Psoas muscle (tissue), 8 donors: ENCODE results near the gene BNIP3. TPM values are rescaled to one million over a fixed set of nuclear protein-coding genes. Genes with fewer than 3 reads are reported as not detected.
A peak's percentile ranks its signal among the peaks of the same experiment; 100 is the strongest.

Experiments
- ATAC-seq, 4 donors: fragments of 200-7000 bp; cut with Tn5 transposase; one replicate each; pipeline ENCODE4 v1.9.1; 2020; ENCODE audit warnings: moderate library complexity in 3 of 4, mild to moderate bottlenecking in 2 of 4
- DNase-seq, 2 donors: peaks; one replicate each; pipeline ENCODE4 v3.0.0-alpha.2; 2020
- H3K27ac ChIP-seq: fragments of 200-600 bp; one replicate; pipeline ENCODE4 v1.8.0; 2022
- H3K27me3 ChIP-seq, 3 donors: fragments of 200-600 bp in 1 of 3; one replicate each; pipeline versions ENCODE4 v1.6.1 to v1.8.0; 2013 to 2022; ENCODE audit warnings: low read length in 2 of 3, mild to moderate bottlenecking in 2 of 3, moderate library complexity in 1 of 3; ENCODE audit not compliant: insufficient read depth in 3 of 3
- H3K36me3 ChIP-seq, 2 donors: fragments of 200-600 bp in 1 of 2; one replicate each; pipeline versions ENCODE4 v1.6.1 to v1.8.0; 2013 to 2022; ENCODE audit warnings: low read depth in 1 of 2, mild to moderate bottlenecking in 1 of 2, moderate library complexity in 1 of 2; ENCODE audit not compliant: insufficient read depth in 1 of 2
- H3K4me1 ChIP-seq: fragments of 200-600 bp; one replicate; pipeline ENCODE4 v1.8.0; 2022
- H3K4me3 ChIP-seq: fragments of 200-600 bp; one replicate; pipeline ENCODE4 v1.8.0; 2022; ENCODE audit warnings: mild to moderate bottlenecking
- H3K9me3 ChIP-seq: fragments of 200-600 bp; one replicate; pipeline ENCODE4 v1.8.0; 2022
- CTCF ChIP-seq: fragments of 200-600 bp; IDR thresholded peaks from one replicate; pipeline ENCODE4 v1.8.0; 2022; ENCODE audit warnings: antibody characterized with exemption
- WGBS, 3 donors: extraction: QIAGEN DNeasy Blood & Tissue Kit; methylation state at CpG; one replicate each; pipeline versions ENCODE4 v1.1.6 to v1.1.7; 2013; 5-methylcytosine and 5-hydroxymethylcytosine counted together
- intact Hi-C, 2 donors: fragments of 100-400 bp; cut with DNase I; formaldehyde crosslinking; loops; one replicate each; pipeline versions ENCODE4 v1.11.0 to v1.14.2; 2022
- polyA plus RNA-seq, 3 donors: library from polyadenylated mRNA; stranded (reverse); fragments of 200-250 nt; gene quantifications; one replicate each; pipeline ENCODE4 v1.2.3, GENCODE V29; 2013
- total RNA-seq, 4 donors: library from RNA; stranded (reverse); fragmentation: NEBNext Ultra II Directional in 2 of 4; extraction: Animal tissue kit (Norgen Biotek cat#: 25700) in 2 of 4; gene quantifications; one replicate each; pipeline versions ENCODE4 v1.2.1 to v1.2.4, GENCODE V29; 2021 to 2023
- donor health status: healthy with polysubstance abuse.
- donor health status: DM: no; HTN: no; CAD: no; lungs with moderate emphysema.
- donor health status: Bipolar disorder and iron deficiency.
- donor health status: healthy.
- donor health status: DM: yes; HTN: yes; CAD: no.
- donor health status: DM: no; HTN: no; CAD: no.
- donor health status: DM: no; HTN: no; CAD: no.
- donor health status: DM: yes; HTN: yes; CAD: no.

The BNIP3 gene
- total and polyA plus RNA-seq, 7 donors = 85.9 to 210 (median 149) TPM

- Histone ChIP-seq H3K9me3 (no peaks in the 10 kb centered on the region), H3K27me3 (no peaks in the 10 kb centered on the region), H3K4me1 (peaks cover 32% of the 10 kb centered on the region), H3K36me3 (peaks cover 0 to 4% of the 10 kb centered on the region in 2 donors), H3K4me3 (peak overlapping the region; percentile 91), H3K27ac (peak overlapping the region; percentile 86)
- DNase-seq = no peak
- no peak for TF ChIP-seq CTCF
- 87 to 88% (median 88%) methylated on average over 8 of the region's 8 CpGs for WGBS, 3 donors
- no peak for ATAC-seq
- intact Hi-C loops = loop anchor here in 1 of 2 donors (2.0 kb wide), 1 partner anchor 42 kb away; no protein-coding TSS in a partner anchor
Observed at GRCh38 chr10:131980321-131980720, 1.4 kb downstream of the BNIP3 start.

GRCh38 chr10:131979821-131980270 lies 1.9 kb downstream of the BNIP3 start:
- WGBS, 3 donors = 5 to 11% (median 6%) methylated on average over 30 of the region's 30 CpGs
- no peak for TF ChIP-seq CTCF
- ATAC-seq = peak; percentile 38 to 72 (median 62)
- intact Hi-C loops = loop anchor here in 1 of 2 donors (2.0 kb wide), 1 partner anchor 43 kb away; no protein-coding TSS in a partner anchor
- H3K4me1 ChIP-seq = peaks cover 35% of the 10 kb centered on the region
- H3K9me3 ChIP-seq = no peaks in the 10 kb centered on the region
- H3K36me3 ChIP-seq = peaks cover 0 to 4% of the 10 kb centered on the region in 2 donors
- peak overlapping the region; percentile 86 for H3K27ac ChIP-seq
- H3K4me3 ChIP-seq = peak overlapping the region; percentile 91
- H3K27me3 ChIP-seq = no peaks in the 10 kb centered on the region
- peak; percentile 63 to 81 for DNase-seq

GRCh38 chr10:131979336-131979735 lies 2.4 kb downstream of the BNIP3 start:
- no peaks in the 10 kb centered on the region for H3K27me3 ChIP-seq
- H3K4me1 ChIP-seq = peaks cover 40% of the 10 kb centered on the region
- H3K9me3 ChIP-seq = no peaks in the 10 kb centered on the region
- H3K36me3 ChIP-seq = peaks cover 0 to 4% of the 10 kb centered on the region in 2 donors
- H3K4me3 ChIP-seq = peak overlapping the region; percentile 91
- peak overlapping the region; percentile 86 for H3K27ac ChIP-seq
- DNase-seq = no peak
- no peak for TF ChIP-seq CTCF
- WGBS, 3 donors = 58 to 75% (median 60%) methylated on average over 7 of the region's 7 CpGs
- intact Hi-C loops = no loop called here
- no peak for ATAC-seq

- intact Hi-C loops = no loop called here
- 80 to 89% (median 84%) methylated on average over 6 of the region's 6 CpGs for WGBS, 3 donors
- Histone ChIP-seq H3K4me1 (peaks cover 45% of the 10 kb centered on the region), H3K36me3 (peaks cover 0 to 4% of the 10 kb centered on the region in 2 donors), H3K4me3 (peak overlapping the region; percentile 91), H3K27ac (peak overlapping the region; percentile 36), H3K9me3 (no peaks in the 10 kb centered on the region), H3K27me3 (no peaks in the 10 kb centered on the region)
- DNase-seq (no peak), ATAC-seq (no peak)
- TF ChIP-seq CTCF = no peak
Observed at GRCh38 chr10:131978851-131979250, 2.9 kb downstream of the BNIP3 start.

GRCh38 chr10:131978366-131978765 lies 3.4 kb downstream of the BNIP3 start:
- 48 to 73% (median 64%) methylated on average over 3 of the region's 3 CpGs for WGBS, 3 donors
- intact Hi-C loops = no loop called here
- ATAC-seq = no peak
- H3K27ac ChIP-seq = peak overlapping the region; percentile 36
- no peak for TF ChIP-seq CTCF
- H3K27me3 ChIP-seq = no peaks in the 10 kb centered on the region
- H3K4me1 ChIP-seq = peaks cover 50% of the 10 kb centered on the region
- peaks cover 0 to 4% of the 10 kb centered on the region in 2 donors for H3K36me3 ChIP-seq
- no peaks in the 10 kb centered on the region for H3K9me3 ChIP-seq
- no peak overlapping the region for H3K4me3 ChIP-seq
- DNase-seq = no peak
